Measurements from ENCODE around the gene CHST6. TPM values are rescaled to one million over a fixed set of nuclear protein-coding genes. Genes with fewer than 3 reads are reported as not detected.
"Not testable (repeated sequence)": the region's sequence is repeated elsewhere in the genome, so short reads cannot be mapped to it uniquely, and the experiment has no call there.

CHST6 gene
- total RNA-seq, 1 experiment from 2014 or later: 0.91 TPM

- no peaks in the 10 kb centered on the region for H3F3A ChIP-seq (ENCODE audit: low read length, unreplicated experiment)
- no peaks in the 10 kb centered on the region; the same call in 1 of the 2 replicates for H3K4me1 ChIP-seq (ENCODE audit: insufficient read depth, low read length)
- H3K9ac ChIP-seq (ENCODE audit: low read length): peak within 1 kb of the TSS; percentile 78
- TSS peak; percentile 41 for BruUV-seq (replicated peaks)
- intact Hi-C loops (cut with micrococcal nuclease): no loop called here
- ATAC-seq (peak; percentile 89), DNase-seq (peak; percentile 90)
- POLR2A ChIA-PET (ENCODE audit: unreplicated experiment): interaction anchor here (0.6 kb wide), 1 partner anchor 76 kb away, joined by 3 read pairs; no protein-coding TSS in a partner anchor
- H3K9me3 ChIP-seq (ENCODE audit: low read length): no peaks in the 10 kb centered on the region
- no peak for TF ChIP-seq EZH2 (IDR thresholded peaks at IDR 0.05; ENCODE audit: low read length, unreplicated experiment)
- H3K27me3 ChIP-seq (ENCODE audit: low read length): no peaks in the 10 kb centered on the region
- CTCF ChIA-PET: no interaction called here
- H3K36me3 ChIP-seq (ENCODE audit: low read depth, low read length): no peaks in the 10 kb centered on the region
- H3K4me2 ChIP-seq (ENCODE audit: low read length): peak within 1 kb of the TSS; percentile 91
- no peaks in the 10 kb centered on the region for H4K20me1 ChIP-seq (ENCODE audit: low read length)
- H3K4me3 ChIP-seq (ENCODE audit: low read length): peak within 1 kb of the TSS; percentile 79
- H2AFZ ChIP-seq (ENCODE audit: low read length): peak within 1 kb of the TSS; percentile 94
- peaks cover 50% of the 10 kb centered on the region for H3K79me2 ChIP-seq (ENCODE audit: low read length)
- H3K27ac ChIP-seq (ENCODE audit: low read length): peak within 1 kb of the TSS; percentile 77
- no peaks in the 10 kb centered on the region for H3K9me2 ChIP-seq (replicated peaks; ENCODE audit: low read length)
Measured at GRCh38 chr16:75432828-75433731, 62.2 kb downstream of the CHST6 start, which contains the start of gene CFDP1. Gene CFDP1 (minus strand): TSS chr16:75433503. CDS start chr16:75433352, 151 bp downstream.

GRCh38 chr16:75429621-75430403, 65.4 kb downstream of the CHST6 start:
- H3K27me3 ChIP-seq (ENCODE audit: low read length): no peaks in the 10 kb centered on the region
- H3K9me3 ChIP-seq (ENCODE audit: low read length): no peaks in the 10 kb centered on the region
- no peak overlapping the region for H2AFZ ChIP-seq (ENCODE audit: low read length)
- no peak overlapping the region for H3K9ac ChIP-seq (ENCODE audit: low read length)
- ChIA-PET POLR2A (ENCODE audit: unreplicated experiment) (no interaction called here), CTCF (interaction anchor here (0.6 kb wide), 1 partner anchor 51 kb away, joined by 3 read pairs; no protein-coding TSS in a partner anchor)
- no peaks in the 10 kb centered on the region for H3K9me2 ChIP-seq (replicated peaks; ENCODE audit: low read length)
- no TSS peak for BruUV-seq (replicated peaks)
- no peaks in the 10 kb centered on the region for H3F3A ChIP-seq (ENCODE audit: low read length, unreplicated experiment)
- ATAC-seq (no peak), DNase-seq (no peak)
- no peaks in the 10 kb centered on the region for H4K20me1 ChIP-seq (ENCODE audit: low read length)
- no peak overlapping the region for H3K4me3 ChIP-seq (ENCODE audit: low read length)
- peaks cover 79% of the 10 kb centered on the region for H3K79me2 ChIP-seq (ENCODE audit: low read length)
- intact Hi-C loops (cut with micrococcal nuclease): no loop called here
- no peak overlapping the region for H3K27ac ChIP-seq (ENCODE audit: low read length)
- H3K4me1 ChIP-seq (ENCODE audit: insufficient read depth, low read length): no peaks in the 10 kb centered on the region; the same call in 1 of the 2 replicates
- TF ChIP-seq CTCF (conservative IDR thresholded peaks at IDR 0.05; ENCODE audit: low read depth, low read length) (no peak), EZH2phosphoT487 (IDR thresholded peaks at IDR 0.05; ENCODE audit: borderline replicate concordance, low read length) (no peak), EZH2 (IDR thresholded peaks at IDR 0.05; ENCODE audit: low read length, unreplicated experiment) (no peak)
- no peaks in the 10 kb centered on the region for H3K36me3 ChIP-seq (ENCODE audit: low read depth, low read length)
- no peak overlapping the region for H3K4me2 ChIP-seq (ENCODE audit: low read length)

GRCh38 chr16:75426524-75426923, 68.7 kb downstream of the CHST6 start:
- H3K27me3 ChIP-seq (ENCODE audit: low read length); H3K9ac ChIP-seq (ENCODE audit: low read length); H3F3A ChIP-seq (ENCODE audit: low read length, unreplicated experiment); H3K36me3 ChIP-seq (ENCODE audit: low read depth, low read length); CTCF ChIA-PET; H3K27ac ChIP-seq (ENCODE audit: low read length); H3K9me2 ChIP-seq (replicated peaks; ENCODE audit: low read length); ATAC-seq; H3K9me3 ChIP-seq (ENCODE audit: low read length); H4K20me1 ChIP-seq (ENCODE audit: low read length); H3K4me2 ChIP-seq (ENCODE audit: low read length); H2AFZ ChIP-seq (ENCODE audit: low read length); BruUV-seq (replicated peaks); H3K4me3 ChIP-seq (ENCODE audit: low read length); POLR2A ChIA-PET (ENCODE audit: unreplicated experiment); H3K4me1 ChIP-seq (ENCODE audit: insufficient read depth, low read length); intact Hi-C loops (cut with micrococcal nuclease): not testable (repeated sequence)
- DNase-seq: peak; percentile 28
- H3K79me2 ChIP-seq (ENCODE audit: low read length): peaks cover 81% of the 10 kb centered on the region

GRCh38 chr16:75424105-75424762, 71.0 kb downstream of the CHST6 start:
- H4K20me1 ChIP-seq (ENCODE audit: low read length); H3F3A ChIP-seq (ENCODE audit: low read length, unreplicated experiment); H3K27ac ChIP-seq (ENCODE audit: low read length); H2AFZ ChIP-seq (ENCODE audit: low read length); POLR2A ChIA-PET (ENCODE audit: unreplicated experiment); H3K9me3 ChIP-seq (ENCODE audit: low read length); BruUV-seq (replicated peaks); H3K36me3 ChIP-seq (ENCODE audit: low read depth, low read length); ATAC-seq; H3K4me2 ChIP-seq (ENCODE audit: low read length); H3K4me1 ChIP-seq (ENCODE audit: insufficient read depth, low read length); intact Hi-C loops (cut with micrococcal nuclease); H3K27me3 ChIP-seq (ENCODE audit: low read length); DNase-seq; CTCF ChIA-PET; H3K4me3 ChIP-seq (ENCODE audit: low read length); H3K9me2 ChIP-seq (replicated peaks; ENCODE audit: low read length); H3K9ac ChIP-seq (ENCODE audit: low read length): not testable (repeated sequence)
- H3K79me2 ChIP-seq (ENCODE audit: low read length): peaks cover 82% of the 10 kb centered on the region
